GM12872 (cell line): ENCODE results near the gene LMAN2.
A peak's percentile ranks its signal among the peaks of the same experiment; 100 is the strongest.

Source experiments
- CTCF ChIP-seq: IDR thresholded peaks from 3 replicates; pipeline ENCODE4 v1.5.1; 2011; ENCODE audit warnings: low read depth, mild to moderate bottlenecking, low read length, moderate library complexity; ENCODE audit not compliant: insufficient read depth

LMAN2 gene

GRCh38 chr5:177312649-177313181, 38.8 kb downstream of the LMAN2 start:
- TF ChIP-seq CTCF, result peak; percentile 26; the same call in 1 of the 3 replicates

GRCh38 chr5:177311723-177312648, 39.5 kb downstream of the LMAN2 start, which contains the start of gene MXD3:
MXD3 (minus strand) TSS chr5:177311898; CDS start chr5:177311830, 68 bp downstream.
- no peak for TF ChIP-seq CTCF

- TF ChIP-seq CTCF, result no peak
These were observed 40.1 kb downstream of the LMAN2 start for GRCh38 chr5:177311392-177311722.

- TF ChIP-seq CTCF, result no peak
These were observed 40.6 kb downstream of the LMAN2 start for GRCh38 chr5:177310757-177311391.

- 0 out of 3 replicates have a peak, but pooled peaks have one; percentile 5 for TF ChIP-seq CTCF
These were observed 41.1 kb downstream of the LMAN2 start for GRCh38 chr5:177310332-177310731.

- TF ChIP-seq CTCF, result peak; percentile 98
These were observed 41.9 kb downstream of the LMAN2 start for GRCh38 chr5:177309351-177310191.
